Lung (tissue), 12 donors: ENCODE results near the gene STUM. TPM values are rescaled to one million over a fixed set of nuclear protein-coding genes. Genes with fewer than 3 reads are reported as not detected.

Experiments
- ATAC-seq: fragments of 200-7000 bp; cut with Tn5 transposase; one replicate; pipeline ENCODE4 v1.9.1; 2020; ENCODE audit warnings: moderate number of reproducible peaks; ENCODE audit not compliant: insufficient read depth, low FRiP score
- DNase-seq, 3 donors: peaks; one replicate each; pipeline ENCODE4 v3.0.0-alpha.2; 2013 to 2017
- H3K27ac ChIP-seq, 2 donors: one replicate each; pipeline ENCODE4 v1.5.1; 2013; ENCODE audit warnings: mild to moderate bottlenecking in 2 of 2, moderate library complexity in 2 of 2, control low read depth in 1 of 2, inconsistent platforms in 1 of 2, low read depth in 1 of 2, low read length in 1 of 2
- H3K27me3 ChIP-seq, 3 donors: one replicate each; pipeline ENCODE4 v1.5.1; 2013; ENCODE audit warnings: low read length in 2 of 3; ENCODE audit not compliant: control insufficient read depth in 3 of 3, insufficient read depth in 3 of 3
- H3K36me3 ChIP-seq, 4 donors: one replicate each; pipeline ENCODE4 v1.5.1; 2013; ENCODE audit warnings: low read length in 4 of 4, mild to moderate bottlenecking in 1 of 4, moderate library complexity in 1 of 4; ENCODE audit not compliant: control insufficient read depth in 4 of 4, insufficient read depth in 4 of 4
- H3K4me1 ChIP-seq, 5 donors: one replicate each; pipeline ENCODE4 v1.5.1; 2013; ENCODE audit warnings: low read length in 5 of 5, mild to moderate bottlenecking in 2 of 5, moderate library complexity in 1 of 5; ENCODE audit not compliant: control insufficient read depth in 5 of 5, insufficient read depth in 5 of 5
- H3K4me3 ChIP-seq: one replicate; pipeline ENCODE4 v1.5.1; 2013; ENCODE audit warnings: mild to moderate bottlenecking, control low read depth, moderate library complexity
- H3K9ac ChIP-seq, 2 donors: one replicate each; pipeline ENCODE4 v1.5.1; 2013; ENCODE audit warnings: low read length in 2 of 2, control low read depth in 1 of 2; ENCODE audit not compliant: insufficient read depth in 1 of 2
- H3K9me3 ChIP-seq, 4 donors: one replicate each; pipeline ENCODE4 v1.5.1; 2013; ENCODE audit warnings: low read length in 3 of 4, mild to moderate bottlenecking in 1 of 4, moderate library complexity in 1 of 4; ENCODE audit not compliant: control insufficient read depth in 4 of 4, insufficient read depth in 3 of 4
- CTCF ChIP-seq: IDR thresholded peaks from 2 replicates; pipeline ENCODE4 v1.5.1; 2012; ENCODE audit warnings: mild to moderate bottlenecking; ENCODE audit errors: control extremely low read depth, extremely low read depth
- WGBS, 2 donors: extraction: QIAGEN DNeasy Blood & Tissue Kit; methylation state at CpG; one replicate each; pipeline ENCODE4 v1.1.7; 2013; 5-methylcytosine and 5-hydroxymethylcytosine counted together
- polyA plus RNA-seq, 2 donors: library from polyadenylated mRNA; stranded (reverse); fragments of 200-250 nt; gene quantifications; one replicate each; pipeline ENCODE4 v1.2.1, GENCODE V29; 2013
- total RNA-seq, 2 donors: library from RNA; depleted of rRNA in 1 of 2; stranded (reverse); fragments of >200 nt in 1 of 2; gene quantifications; one replicate each; pipeline ENCODE4 v1.2.1, GENCODE V29; 2014 to 2021
- donor health status: control.
- donor health status: control.
- donor health status: Bipolar disorder and iron deficiency.
- donor health status: healthy.
- donor health status: DM: yes; HTN: yes; CAD: no.

The STUM gene
- total and polyA plus RNA-seq, 4 donors: 0.09 to 0.58 (median 0.48) TPM

- Histone ChIP-seq H3K27me3 (peaks cover 3 to 13% (median 12%) of the 10 kb centered on the region in 3 donors), H3K9me3 (no peaks in the 10 kb centered on the region), H3K4me3 (no peak overlapping the region), H3K36me3 (no peaks in the 10 kb centered on the region), H3K27ac (no peak overlapping the region), H3K9ac (no peak overlapping the region), H3K4me1 (peaks cover 0 to 37% (median 14%) of the 10 kb centered on the region in 5 donors)
- ATAC-seq: no peak
- no peak for DNase-seq
- TF ChIP-seq CTCF: no peak
- WGBS, 2 donors: 83 to 84% methylated on average over 4 of the region's 4 CpGs
Measured at GRCh38 chr1:226552061-226552460, 3.5 kb downstream of the STUM start.

- H3K36me3 ChIP-seq: no peaks in the 10 kb centered on the region
- H3K27me3 ChIP-seq: peaks cover 3 to 9% (median 9%) of the 10 kb centered on the region in 3 donors
- H3K4me1 ChIP-seq: peaks cover 0 to 34% (median 11%) of the 10 kb centered on the region in 5 donors
- H3K27ac ChIP-seq: no peak overlapping the region
- no peak overlapping the region for H3K4me3 ChIP-seq
- DNase-seq: peak in 2 of 3 donors; percentile 78 to 83
- WGBS, 2 donors: 75 to 90% methylated on average over 2 of the region's 2 CpGs
- no peak for TF ChIP-seq CTCF
- H3K9me3 ChIP-seq: peaks cover 0 to 2% (median 0%) of the 10 kb centered on the region in 4 donors
- no peak for ATAC-seq
- no peak overlapping the region for H3K9ac ChIP-seq
Measured at GRCh38 chr1:226553266-226553923, 4.8 kb downstream of the STUM start.

GRCh38 chr1:226553924-226554282 is 5.3 kb downstream of the STUM start:
- DNase-seq: no peak
- no peaks in the 10 kb centered on the region for H3K36me3 ChIP-seq
- ATAC-seq: no peak
- peaks cover 3 to 9% (median 8%) of the 10 kb centered on the region in 3 donors for H3K27me3 ChIP-seq
- peaks cover 0 to 2% (median 0%) of the 10 kb centered on the region in 4 donors for H3K9me3 ChIP-seq
- H3K4me1 ChIP-seq: peaks cover 0 to 34% (median 7%) of the 10 kb centered on the region in 5 donors
- 75 to 83% methylated on average over 6 of the region's 6 CpGs for WGBS, 2 donors
- TF ChIP-seq CTCF: no peak
- no peak overlapping the region for H3K9ac ChIP-seq
- H3K4me3 ChIP-seq: no peak overlapping the region
- no peak overlapping the region for H3K27ac ChIP-seq
